ENCODE measurements around the gene ADGRB3.

ADGRB3 gene

DNA sequence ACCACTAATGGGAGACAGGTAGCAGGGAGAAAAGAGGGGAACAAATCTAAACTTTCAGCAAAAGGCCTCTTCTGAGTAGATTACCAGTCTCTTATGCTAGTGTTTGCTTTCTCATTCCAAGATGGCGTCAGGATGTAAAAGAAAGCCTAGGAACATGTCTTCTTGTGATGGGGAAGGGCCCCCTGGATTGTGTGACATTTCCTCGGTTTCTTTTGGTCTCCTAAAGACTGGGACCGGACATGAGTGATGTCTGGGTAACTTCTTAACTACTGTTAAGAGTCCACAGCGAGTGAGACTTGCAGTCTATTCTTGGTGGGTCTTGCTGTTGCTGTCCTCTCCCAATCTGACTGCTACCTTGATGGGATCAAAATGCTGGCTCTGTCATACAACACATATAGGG lies 60.3 kb downstream of the ADGRB3 start:
- H3K4me3 ChIP-seq (ENCODE audit: low read depth, low read length), result no peak overlapping the region
- TF ChIP-seq, protein P1, sequence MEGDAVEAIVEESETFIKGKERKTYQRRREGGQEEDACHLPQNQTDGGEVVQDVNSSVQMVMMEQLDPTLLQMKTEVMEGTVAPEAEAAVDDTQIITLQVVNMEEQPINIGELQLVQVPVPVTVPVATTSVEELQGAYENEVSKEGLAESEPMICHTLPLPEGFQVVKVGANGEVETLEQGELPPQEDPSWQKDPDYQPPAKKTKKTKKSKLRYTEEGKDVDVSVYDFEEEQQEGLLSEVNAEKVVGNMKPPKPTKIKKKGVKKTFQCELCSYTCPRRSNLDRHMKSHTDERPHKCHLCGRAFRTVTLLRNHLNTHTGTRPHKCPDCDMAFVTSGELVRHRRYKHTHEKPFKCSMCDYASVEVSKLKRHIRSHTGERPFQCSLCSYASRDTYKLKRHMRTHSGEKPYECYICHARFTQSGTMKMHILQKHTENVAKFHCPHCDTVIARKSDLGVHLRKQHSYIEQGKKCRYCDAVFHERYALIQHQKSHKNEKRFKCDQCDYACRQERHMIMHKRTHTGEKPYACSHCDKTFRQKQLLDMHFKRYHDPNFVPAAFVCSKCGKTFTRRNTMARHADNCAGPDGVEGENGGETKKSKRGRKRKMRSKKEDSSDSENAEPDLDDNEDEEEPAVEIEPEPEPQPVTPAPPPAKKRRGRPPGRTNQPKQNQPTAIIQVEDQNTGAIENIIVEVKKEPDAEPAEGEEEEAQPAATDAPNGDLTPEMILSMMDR (IDR thresholded peaks at IDR 0.05; ENCODE audit: low read depth, low read length), result no peak
- no peaks in the 10 kb centered on the region for H3K36me3 ChIP-seq
- H3K27me3 ChIP-seq (ENCODE audit: insufficient read depth, low read depth, severe bottlenecking), result no peaks in the 10 kb centered on the region
- H3K27ac ChIP-seq, result no peak overlapping the region
- no peak for DNase-seq
- no peaks in the 10 kb centered on the region for H3K9me3 ChIP-seq (ENCODE audit: severe bottlenecking)

DNA sequence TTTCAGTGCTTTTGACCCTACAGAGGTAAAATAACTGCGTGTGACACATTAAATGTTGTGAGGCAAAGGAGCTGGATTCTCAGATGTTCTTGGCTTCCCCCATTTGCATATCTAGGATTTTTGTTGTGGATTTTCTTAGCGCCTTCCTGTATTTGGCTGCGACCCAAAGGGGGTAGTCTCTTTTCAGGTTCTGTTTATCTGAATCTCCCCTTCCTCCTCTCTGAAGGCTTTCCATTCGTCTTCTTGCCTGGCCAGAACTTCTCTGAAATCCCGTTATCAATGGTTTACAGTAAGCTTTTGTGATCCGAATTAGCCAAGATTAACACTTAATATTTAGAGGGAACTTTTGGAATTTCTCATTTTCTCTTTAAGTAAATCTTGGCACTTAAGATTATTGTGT lies 60.8 kb downstream of the ADGRB3 start:
- TF ChIP-seq, protein P1 (IDR thresholded peaks at IDR 0.05; ENCODE audit: low read depth, low read length), result no peak
- Histone ChIP-seq H3K27ac (no peak overlapping the region), H3K9me3 (ENCODE audit: severe bottlenecking) (no peaks in the 10 kb centered on the region), H3K27me3 (ENCODE audit: insufficient read depth, low read depth, severe bottlenecking) (no peaks in the 10 kb centered on the region), H3K4me3 (ENCODE audit: low read depth, low read length) (no peak overlapping the region), H3K36me3 (no peaks in the 10 kb centered on the region)
- no peak for DNase-seq

DNA sequence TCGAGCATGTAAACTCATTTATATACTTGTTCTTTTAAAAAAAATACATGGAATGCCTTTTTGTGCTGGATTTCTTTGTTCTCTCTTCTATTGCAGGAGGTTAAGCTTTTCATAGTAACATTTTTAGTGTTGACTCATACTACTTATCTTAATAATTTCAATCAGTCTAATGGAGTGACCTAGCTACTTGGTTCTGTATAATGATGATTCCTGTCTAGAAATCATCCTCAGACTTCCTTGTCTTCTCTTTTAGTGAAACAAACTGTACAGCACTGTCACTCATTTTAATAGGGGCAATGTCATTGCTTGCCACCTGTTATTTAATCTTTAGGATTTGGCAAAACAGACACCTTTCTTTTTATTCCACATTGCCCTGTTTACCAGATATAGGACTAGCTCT lies 62.3 kb downstream of the ADGRB3 start:
- TF ChIP-seq, protein P1 (IDR thresholded peaks at IDR 0.05; ENCODE audit: low read depth, low read length), result no peak
- H3K27me3 ChIP-seq (ENCODE audit: insufficient read depth, low read depth, severe bottlenecking), result no peaks in the 10 kb centered on the region
- H3K4me3 ChIP-seq (ENCODE audit: low read depth, low read length), result no peak overlapping the region
- no peaks in the 10 kb centered on the region for H3K36me3 ChIP-seq
- DNase-seq, result no peak
- no peaks in the 10 kb centered on the region for H3K9me3 ChIP-seq (ENCODE audit: severe bottlenecking)
- H3K27ac ChIP-seq, result no peak overlapping the region

DNA sequence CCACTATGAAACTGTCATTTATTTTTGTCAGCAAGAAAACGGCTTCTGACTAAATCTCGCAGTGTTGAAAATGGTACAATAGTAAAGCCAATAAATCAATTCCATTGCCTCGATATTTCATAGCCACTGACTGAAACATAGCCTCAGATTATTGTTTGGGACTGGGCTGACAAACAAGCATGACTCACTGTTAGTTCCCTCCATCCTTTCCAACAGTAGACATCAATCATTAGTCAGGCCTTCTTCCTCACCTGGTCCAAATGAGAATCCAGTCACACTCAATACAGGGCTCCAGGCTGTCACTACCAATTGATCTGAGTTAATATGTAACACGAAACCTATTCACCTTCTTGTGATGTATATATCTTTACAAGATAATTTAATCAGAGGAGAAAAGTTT lies 66.1 kb downstream of the ADGRB3 start:
- TF ChIP-seq, protein P1 (IDR thresholded peaks at IDR 0.05; ENCODE audit: low read depth, low read length), result no peak
- no peak for DNase-seq
- H3K27ac ChIP-seq, result no peak overlapping the region
- H3K36me3 ChIP-seq, result no peaks in the 10 kb centered on the region
- no peak overlapping the region for H3K4me3 ChIP-seq (ENCODE audit: low read depth, low read length)
- H3K9me3 ChIP-seq (ENCODE audit: severe bottlenecking), result no peaks in the 10 kb centered on the region
- H3K27me3 ChIP-seq (ENCODE audit: insufficient read depth, low read depth, severe bottlenecking), result no peaks in the 10 kb centered on the region

DNA sequence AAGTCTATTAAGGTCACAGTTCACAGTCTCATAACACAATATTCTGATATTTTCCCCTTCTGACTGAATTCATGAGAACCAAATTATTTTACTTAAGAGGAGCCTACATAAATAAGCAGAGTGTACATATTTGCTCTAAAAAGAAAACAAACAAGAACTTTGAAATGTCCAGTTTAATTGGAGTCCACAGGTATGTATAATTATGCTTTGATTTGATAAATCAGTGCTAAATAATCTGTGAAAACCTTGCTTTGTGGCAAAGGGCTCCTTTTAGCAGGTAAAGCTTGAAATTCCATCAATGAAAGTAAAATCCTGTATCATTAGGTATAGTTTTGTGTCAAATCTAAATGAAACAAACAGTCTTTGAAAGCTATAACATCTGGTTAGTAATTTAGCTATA lies 69.4 kb downstream of the ADGRB3 start:
- Histone ChIP-seq H3K27me3 (ENCODE audit: insufficient read depth, low read depth, severe bottlenecking) (no peaks in the 10 kb centered on the region), H3K9me3 (ENCODE audit: severe bottlenecking) (no peaks in the 10 kb centered on the region), H3K4me3 (ENCODE audit: low read depth, low read length) (no peak overlapping the region), H3K27ac (no peak overlapping the region), H3K36me3 (no peaks in the 10 kb centered on the region)
- TF ChIP-seq, protein P1 (IDR thresholded peaks at IDR 0.05; ENCODE audit: low read depth, low read length), result no peak
- DNase-seq, result no peak

DNA sequence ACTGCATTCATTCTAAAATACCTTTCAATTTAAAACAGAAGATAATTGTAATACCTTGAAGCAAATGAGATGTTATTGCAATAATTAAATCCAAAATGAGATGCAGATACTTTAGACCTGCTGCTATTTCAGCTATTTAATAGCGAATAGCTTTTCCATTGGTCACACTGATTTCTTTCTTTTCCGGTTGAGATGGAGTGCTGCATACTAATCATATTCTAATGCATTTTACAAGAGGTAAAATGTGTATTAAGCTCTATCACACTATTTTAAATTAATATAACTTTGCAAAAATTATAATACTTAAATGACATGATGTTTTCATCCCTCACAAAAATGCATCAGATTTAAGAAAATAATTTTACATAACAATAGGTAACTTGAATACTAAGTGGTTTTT lies 74.0 kb downstream of the ADGRB3 start:
- no peak overlapping the region for H3K4me3 ChIP-seq (ENCODE audit: low read depth, low read length)

More for the DNA sequence above, 74.0 kb downstream of the ADGRB3 start:
- Histone ChIP-seq H3K9me3 (ENCODE audit: severe bottlenecking) (no peaks in the 10 kb centered on the region), H3K27ac (no peak overlapping the region), H3K36me3 (no peaks in the 10 kb centered on the region), H3K27me3 (ENCODE audit: insufficient read depth, low read depth, severe bottlenecking) (no peaks in the 10 kb centered on the region)
- TF ChIP-seq, protein P1 (IDR thresholded peaks at IDR 0.05; ENCODE audit: low read depth, low read length), result no peak
- DNase-seq, result no peak
